ENCODE measurements around the gene KIAA1755. TPM values are rescaled to one million over a fixed set of nuclear protein-coding genes. Genes with fewer than 3 reads are reported as not detected.

KIAA1755 gene
- total RNA-seq, 1 experiment from 2014 or later, result 0.17 TPM

DNA sequence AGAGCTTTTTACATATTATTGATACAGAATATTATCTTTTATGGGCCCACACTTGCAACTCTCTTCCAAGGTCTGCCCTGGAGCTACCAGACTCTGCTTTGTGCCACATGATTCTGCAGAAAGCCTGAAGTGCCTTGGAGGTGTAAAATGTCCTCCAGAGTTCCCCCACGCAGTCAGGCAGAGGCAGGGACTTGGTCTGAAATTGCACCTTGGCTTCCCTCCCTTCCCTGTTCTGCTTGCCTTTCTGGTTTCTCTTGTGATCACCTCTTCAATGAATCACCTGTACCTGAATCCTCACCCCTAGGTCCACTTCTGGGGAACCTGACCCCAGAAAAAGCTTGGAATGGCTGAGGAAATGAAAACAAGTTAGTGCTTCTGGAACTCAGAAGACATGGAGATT, 52.4 kb downstream of the KIAA1755 start:
- Histone ChIP-seq H3K23ac (ENCODE audit: insufficient read length, low read depth, low read length) (no peak overlapping the region), H3K9ac (ENCODE audit: extremely low read depth, insufficient read length, low read length) (no peak overlapping the region), H4K91ac (ENCODE audit: insufficient read length, low read depth, low read length) (no peak overlapping the region), H3K23me2 (ENCODE audit: insufficient read length, low read depth, low read length, poor library complexity, severe bottlenecking) (no peaks in the 10 kb centered on the region), H4K8ac (replicated peaks; ENCODE audit: insufficient read length, low read depth, low read length) (no peak overlapping the region), H2BK20ac (ENCODE audit: low read depth, low read length, poor library complexity, severe bottlenecking) (no peak overlapping the region), H3K9me3 (ENCODE audit: control insufficient read depth, low read depth, low read length) (no peaks in the 10 kb centered on the region), H3K4me2 (ENCODE audit: insufficient read depth, insufficient read length, low read length) (no peak overlapping the region), H4K5ac (ENCODE audit: insufficient read length, low read depth, low read length) (no peak overlapping the region), H2BK120ac (ENCODE audit: low read depth, low read length, poor library complexity, severe bottlenecking) (no peak overlapping the region), H2BK15ac (ENCODE audit: low read depth, low read length) (no peak overlapping the region), H3K4ac (ENCODE audit: low read depth, low read length) (no peak overlapping the region), H3K79me2 (ENCODE audit: insufficient read depth, low read length) (no peaks in the 10 kb centered on the region), H3K79me1 (ENCODE audit: insufficient read depth, low read depth, low read length, poor library complexity, severe bottlenecking) (no peaks in the 10 kb centered on the region), H3K27me3 (ENCODE audit: insufficient read depth, low read length) (no peaks in the 10 kb centered on the region), H3T11ph (ENCODE audit: low read length) (no peak overlapping the region), H3K56ac (ENCODE audit: insufficient read length, low read depth, low read length) (no peak overlapping the region), H4K20me1 (ENCODE audit: control insufficient read depth, insufficient read depth, insufficient read length) (no peaks in the 10 kb centered on the region), H2AFZ (ENCODE audit: low read length) (no peak overlapping the region), H3K4me1 (ENCODE audit: insufficient read depth, low read length) (no peaks in the 10 kb centered on the region), H3K27ac (ENCODE audit: insufficient read length, low read depth, low read length) (no peak overlapping the region), H3K18ac (ENCODE audit: insufficient read length, low read depth, low read length) (no peak overlapping the region), H3K14ac (ENCODE audit: insufficient read depth, low read length) (no peak overlapping the region), H2AK5ac (ENCODE audit: insufficient read length, low read length) (no peak overlapping the region), H2BK5ac (ENCODE audit: insufficient read length, low read length) (no peak overlapping the region), H2BK12ac (ENCODE audit: insufficient read length, low read depth, low read length) (no peak overlapping the region)
- Mint-ChIP-seq H3K4me1 (peaks cover 2 to 4% of the 10 kb centered on the region in 2 experiments; a peak in 1 of 4 replicates), H3K36me3 (ENCODE audit: insufficient read depth in 1 of 3, low read depth in 3 of 3) (no peaks in the 10 kb centered on the region), H3K27me3 (ENCODE audit: low read depth) (peaks cover 9% of the 10 kb centered on the region), H3K4me3 (no peak overlapping the region), H3K27ac (no peak overlapping the region), H3K9me3 (no peaks in the 10 kb centered on the region)
- TF ChIP-seq, protein P1, sequence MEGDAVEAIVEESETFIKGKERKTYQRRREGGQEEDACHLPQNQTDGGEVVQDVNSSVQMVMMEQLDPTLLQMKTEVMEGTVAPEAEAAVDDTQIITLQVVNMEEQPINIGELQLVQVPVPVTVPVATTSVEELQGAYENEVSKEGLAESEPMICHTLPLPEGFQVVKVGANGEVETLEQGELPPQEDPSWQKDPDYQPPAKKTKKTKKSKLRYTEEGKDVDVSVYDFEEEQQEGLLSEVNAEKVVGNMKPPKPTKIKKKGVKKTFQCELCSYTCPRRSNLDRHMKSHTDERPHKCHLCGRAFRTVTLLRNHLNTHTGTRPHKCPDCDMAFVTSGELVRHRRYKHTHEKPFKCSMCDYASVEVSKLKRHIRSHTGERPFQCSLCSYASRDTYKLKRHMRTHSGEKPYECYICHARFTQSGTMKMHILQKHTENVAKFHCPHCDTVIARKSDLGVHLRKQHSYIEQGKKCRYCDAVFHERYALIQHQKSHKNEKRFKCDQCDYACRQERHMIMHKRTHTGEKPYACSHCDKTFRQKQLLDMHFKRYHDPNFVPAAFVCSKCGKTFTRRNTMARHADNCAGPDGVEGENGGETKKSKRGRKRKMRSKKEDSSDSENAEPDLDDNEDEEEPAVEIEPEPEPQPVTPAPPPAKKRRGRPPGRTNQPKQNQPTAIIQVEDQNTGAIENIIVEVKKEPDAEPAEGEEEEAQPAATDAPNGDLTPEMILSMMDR (conservative IDR thresholded peaks at IDR 0.05), result no peak
- no peak for DNase-seq
- WGBS (ENCODE audit: extremely low coverage, insufficient read length, low lambda C conversion rate), result no CpG with 5 or more reads among the region's 1 CpG

Data from H9 (cell line).